Uterus (tissue), 2 donors: ENCODE results near the gene CAMK1G.
A peak's percentile ranks its signal among the peaks of the same experiment; 100 is the strongest.

Experiments
- POLR2A ChIP-seq, 2 donors: fragments of 450-650 bp; IDR thresholded peaks; one replicate each; pipeline ENCODE4 v1.6.1; 2016; ENCODE audit warnings: antibody characterized with exemption in 2 of 2, mild to moderate bottlenecking in 1 of 2, moderate library complexity in 1 of 2
- TF ChIP-seq, protein P1 (sequence below), 4 experiments: fragments of 200-600 bp in 2 of 4; fragments of 450-650 bp in 2 of 4; sonication (generic) in 2 of 4; IDR thresholded peaks; one replicate each; pipeline ENCODE4 v1.5.1; 2016 to 2019; ENCODE audit warnings: antibody characterized with exemption in 4 of 4, mild to moderate bottlenecking in 2 of 4, moderate library complexity in 1 of 4

DNA sequence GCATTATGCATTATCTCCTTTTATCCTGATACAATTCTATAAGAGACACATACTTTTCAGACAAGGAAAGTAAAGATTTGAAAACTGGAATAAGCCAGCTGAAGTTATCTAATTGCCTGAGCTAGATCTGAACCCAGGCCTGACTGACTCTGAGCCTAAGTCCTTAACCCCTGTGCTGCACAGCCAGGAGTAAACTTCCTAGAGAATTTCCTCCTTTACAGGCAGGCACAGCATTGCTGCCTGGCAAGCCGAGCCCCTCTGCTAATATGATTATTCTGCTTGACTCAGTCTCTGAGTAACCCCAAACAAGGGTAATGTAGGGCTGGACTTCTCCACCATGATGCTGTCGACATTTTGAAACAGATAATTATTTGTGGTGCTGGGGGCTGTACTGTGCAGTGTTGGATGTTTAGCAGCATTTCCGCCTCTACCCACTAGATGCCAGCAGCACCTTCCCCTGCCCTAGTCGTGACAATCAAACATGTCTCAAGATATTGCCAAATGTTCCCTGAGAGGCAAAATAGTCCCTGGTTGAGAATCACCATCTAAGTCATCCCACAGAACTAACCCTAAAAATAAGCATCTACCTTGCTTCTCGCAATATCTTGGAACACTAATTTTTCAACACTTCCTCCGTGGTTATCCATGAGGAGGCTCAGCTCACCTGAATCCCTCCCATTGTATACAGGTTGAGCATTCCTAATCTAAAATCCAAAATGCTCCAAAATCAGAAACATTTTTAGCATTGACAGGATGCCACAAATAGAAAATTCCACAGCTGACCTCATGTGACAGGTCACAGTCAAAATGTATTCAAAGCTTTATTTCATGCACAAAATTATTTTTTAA, 18.5 kb downstream of the CAMK1G start:
- TF ChIP-seq, protein P1, sequence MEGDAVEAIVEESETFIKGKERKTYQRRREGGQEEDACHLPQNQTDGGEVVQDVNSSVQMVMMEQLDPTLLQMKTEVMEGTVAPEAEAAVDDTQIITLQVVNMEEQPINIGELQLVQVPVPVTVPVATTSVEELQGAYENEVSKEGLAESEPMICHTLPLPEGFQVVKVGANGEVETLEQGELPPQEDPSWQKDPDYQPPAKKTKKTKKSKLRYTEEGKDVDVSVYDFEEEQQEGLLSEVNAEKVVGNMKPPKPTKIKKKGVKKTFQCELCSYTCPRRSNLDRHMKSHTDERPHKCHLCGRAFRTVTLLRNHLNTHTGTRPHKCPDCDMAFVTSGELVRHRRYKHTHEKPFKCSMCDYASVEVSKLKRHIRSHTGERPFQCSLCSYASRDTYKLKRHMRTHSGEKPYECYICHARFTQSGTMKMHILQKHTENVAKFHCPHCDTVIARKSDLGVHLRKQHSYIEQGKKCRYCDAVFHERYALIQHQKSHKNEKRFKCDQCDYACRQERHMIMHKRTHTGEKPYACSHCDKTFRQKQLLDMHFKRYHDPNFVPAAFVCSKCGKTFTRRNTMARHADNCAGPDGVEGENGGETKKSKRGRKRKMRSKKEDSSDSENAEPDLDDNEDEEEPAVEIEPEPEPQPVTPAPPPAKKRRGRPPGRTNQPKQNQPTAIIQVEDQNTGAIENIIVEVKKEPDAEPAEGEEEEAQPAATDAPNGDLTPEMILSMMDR (IDR thresholded peaks at IDR 0.05), result peak in 3 of 4 experiments; percentile 16 to 35 (median 25)
- TF ChIP-seq POLR2A (IDR thresholded peaks at IDR 0.05), result no peak
